ENCODE results near the gene UPP1. TPM values are rescaled to one million over a fixed set of nuclear protein-coding genes. Genes with fewer than 3 reads are reported as not detected.

Gene UPP1
- 10 to 100 TPM in 4 of 6 experiments, 1 to 10 TPM in 2; 7.3 to 19.8 (median 13.1) TPM for total RNA-seq
- long read RNA-seq, partial matches to known transcripts, result 0 of 7 reads
- long read RNA-seq, other reads (novel, unspliced or antisense), result 2 of 7 reads

GRCh38 chr7:48089046-48090003 lies at the start of gene UPP1:
Gene UPP1, plus strand, starts transcription at chr7:48089265. Its CDS starts 5,519 bp downstream, at chr7:48094784.
- no peaks in the 10 kb centered on the region for H3K9me3 ChIP-seq
- 12% methylated on average over 11 of the region's 96 CpGs for WGBS (ENCODE audit: insufficient coverage, low coverage, low lambda C conversion rate, missing lambda C conversion rate)
- no peaks in the 10 kb centered on the region for H3K27me3 ChIP-seq
- peak; percentile 98 to 99 (median 98) for DNase-seq
- TF ChIP-seq CTCF (IDR thresholded peaks at IDR 0.05) (no peak), POLR2A (IDR thresholded peaks at IDR 0.05) (peak; percentile 94)
- intact Hi-C loops (cut with DNase I), result no loop called here
- peak; percentile 82 to 93 (median 90) for ATAC-seq
- H3K27ac ChIP-seq, result peak within 1 kb of the TSS; percentile 68 to 98 (median 95)
- H3K36me3 ChIP-seq, result peaks cover 0 to 22% (median 0%) of the 10 kb centered on the region in 4 donors
- H3K4me1 ChIP-seq, result peaks cover 0 to 21% (median 0%) of the 10 kb centered on the region in 4 donors
- peak within 1 kb of the TSS; percentile 86 to 97 (median 87) for H3K4me3 ChIP-seq

GRCh38 chr7:48040944-48041652 lies 48.0 kb upstream of the UPP1 start:
- Histone ChIP-seq H3K27ac (no peak overlapping the region), H3K36me3 (no peaks in the 10 kb centered on the region), H3K27me3 (no peaks in the 10 kb centered on the region), H3K4me3 (no peak overlapping the region), H3K4me1 (peaks cover 0 to 2% (median 0%) of the 10 kb centered on the region in 4 donors), H3K9me3 (no peaks in the 10 kb centered on the region)
- 64% methylated on average over 6 of the region's 18 CpGs for WGBS (ENCODE audit: insufficient coverage, low coverage, low lambda C conversion rate, missing lambda C conversion rate)
- intact Hi-C loops (cut with DNase I), result no loop called here
- no peak for ATAC-seq
- DNase-seq, result no peak
- TF ChIP-seq CTCF (IDR thresholded peaks at IDR 0.05) (no peak), POLR2A (IDR thresholded peaks at IDR 0.05) (no peak)

GRCh38 chr7:48041653-48041970 lies 47.5 kb upstream of the UPP1 start:
- Histone ChIP-seq H3K4me1 (no peaks in the 10 kb centered on the region), H3K4me3 (no peak overlapping the region), H3K9me3 (no peaks in the 10 kb centered on the region), H3K36me3 (no peaks in the 10 kb centered on the region), H3K27me3 (no peaks in the 10 kb centered on the region), H3K27ac (no peak overlapping the region)
- intact Hi-C loops (cut with DNase I), result no loop called here
- 67% methylated on average over 3 of the region's 3 CpGs for WGBS (ENCODE audit: insufficient coverage, low coverage, low lambda C conversion rate, missing lambda C conversion rate)
- no peak for DNase-seq
- TF ChIP-seq CTCF (IDR thresholded peaks at IDR 0.05) (no peak), POLR2A (IDR thresholded peaks at IDR 0.05) (no peak)
- ATAC-seq, result no peak

- TF ChIP-seq POLR2A (IDR thresholded peaks at IDR 0.05) (no peak), CTCF (IDR thresholded peaks at IDR 0.05) (no peak)
- WGBS (ENCODE audit: insufficient coverage, low coverage, low lambda C conversion rate, missing lambda C conversion rate), result 80% methylated on average over 3 of the region's 3 CpGs
- Histone ChIP-seq H3K9me3 (no peaks in the 10 kb centered on the region), H3K27me3 (no peaks in the 10 kb centered on the region), H3K27ac (no peak overlapping the region), H3K4me3 (no peak overlapping the region), H3K36me3 (no peaks in the 10 kb centered on the region), H3K4me1 (no peaks in the 10 kb centered on the region)
- DNase-seq (no peak), ATAC-seq (no peak)
- intact Hi-C loops (cut with DNase I), result no loop called here
These were observed 46.8 kb upstream of the UPP1 start for GRCh38 chr7:48042216-48042615.

Data from right lobe of liver (tissue), 6 donors.